Right renal cortex interstitium (tissue), 3 donors: ENCODE measurements around the gene VPS11. TPM values are rescaled to one million over a fixed set of nuclear protein-coding genes. Genes with fewer than 3 reads are reported as not detected.
A peak's percentile ranks its signal among the peaks of the same experiment; 100 is the strongest.

Source experiments
- DNase-seq, 3 donors: peaks; one replicate each; pipeline ENCODE4 v3.0.0-alpha.2; 2013; ENCODE audit warnings: low read depth in 3 of 3, low spot score in 2 of 3
- polyA plus RNA-seq, 3 donors: library from polyadenylated mRNA; unstranded; fragments of 120-200 nt; gene quantifications; one replicate each; pipeline ENCODE4 v1.2.1, GENCODE V29; 2013; ENCODE audit not compliant: insufficient read length in 3 of 3

Gene VPS11
- polyA plus RNA-seq, 3 donors = 52.2 to 59.8 (median 54.6) TPM

DNA sequence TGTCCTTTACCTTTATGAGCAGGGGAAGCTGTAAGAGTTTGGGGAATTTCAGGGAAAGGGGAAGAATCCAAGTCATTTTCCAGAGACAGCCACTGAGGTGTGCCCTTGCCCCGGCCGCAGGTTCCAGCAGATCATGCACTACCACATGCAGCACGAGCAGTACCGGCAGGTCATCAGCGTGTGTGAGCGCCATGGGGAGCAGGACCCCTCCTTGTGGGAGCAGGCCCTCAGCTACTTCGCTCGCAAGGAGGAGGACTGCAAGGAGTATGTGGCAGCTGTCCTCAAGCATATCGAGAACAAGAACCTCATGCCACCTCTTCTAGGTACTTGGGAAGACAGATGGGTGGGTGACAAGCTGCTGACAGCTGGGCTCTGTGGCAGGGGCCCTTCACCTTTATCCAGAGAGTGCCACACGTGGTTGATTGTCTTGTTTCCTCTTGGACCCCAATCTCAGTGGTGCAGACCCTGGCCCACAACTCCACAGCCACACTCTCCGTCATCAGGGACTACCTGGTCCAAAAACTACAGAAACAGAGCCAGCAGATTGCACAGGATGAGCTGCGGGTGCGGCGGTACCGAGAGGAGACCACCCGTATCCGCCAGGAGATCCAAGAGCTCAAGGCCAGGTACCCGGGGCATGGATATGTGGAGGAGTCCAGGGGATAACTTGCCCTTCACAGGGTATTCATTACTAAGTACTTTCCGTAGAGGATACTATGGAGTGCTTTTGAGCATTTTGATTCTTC, 11.2 kb downstream of the VPS11 start:
- no peak for DNase-seq

DNA sequence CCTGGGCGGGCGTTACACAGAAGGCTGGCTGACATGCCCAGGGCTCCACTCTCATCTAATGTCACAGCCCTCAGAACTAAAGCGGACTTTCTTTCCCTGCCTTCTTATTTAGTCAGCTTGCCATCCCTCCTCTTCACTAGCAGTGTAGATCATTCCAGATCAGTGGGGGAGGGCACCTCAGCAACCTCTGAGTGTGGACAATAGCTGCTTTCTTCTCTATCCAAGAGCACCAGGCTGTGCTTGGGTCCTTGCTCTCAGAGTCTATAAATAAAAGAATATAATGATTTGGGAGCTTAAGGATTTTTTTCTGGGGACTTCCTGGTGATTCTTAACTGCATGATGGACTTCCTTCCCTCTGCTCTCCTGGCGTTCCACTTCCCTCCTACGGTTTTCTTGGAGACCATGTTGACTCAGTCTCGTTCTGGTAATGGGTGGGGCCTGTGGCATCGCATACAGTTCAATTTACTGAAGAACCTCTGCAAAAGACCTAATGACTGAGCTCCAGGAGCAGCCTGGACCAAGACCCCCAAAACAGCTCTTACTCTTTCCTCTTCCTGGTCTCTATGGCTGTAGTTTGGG, 14.2 kb downstream of the VPS11 start:
- no peak for DNase-seq

DNA sequence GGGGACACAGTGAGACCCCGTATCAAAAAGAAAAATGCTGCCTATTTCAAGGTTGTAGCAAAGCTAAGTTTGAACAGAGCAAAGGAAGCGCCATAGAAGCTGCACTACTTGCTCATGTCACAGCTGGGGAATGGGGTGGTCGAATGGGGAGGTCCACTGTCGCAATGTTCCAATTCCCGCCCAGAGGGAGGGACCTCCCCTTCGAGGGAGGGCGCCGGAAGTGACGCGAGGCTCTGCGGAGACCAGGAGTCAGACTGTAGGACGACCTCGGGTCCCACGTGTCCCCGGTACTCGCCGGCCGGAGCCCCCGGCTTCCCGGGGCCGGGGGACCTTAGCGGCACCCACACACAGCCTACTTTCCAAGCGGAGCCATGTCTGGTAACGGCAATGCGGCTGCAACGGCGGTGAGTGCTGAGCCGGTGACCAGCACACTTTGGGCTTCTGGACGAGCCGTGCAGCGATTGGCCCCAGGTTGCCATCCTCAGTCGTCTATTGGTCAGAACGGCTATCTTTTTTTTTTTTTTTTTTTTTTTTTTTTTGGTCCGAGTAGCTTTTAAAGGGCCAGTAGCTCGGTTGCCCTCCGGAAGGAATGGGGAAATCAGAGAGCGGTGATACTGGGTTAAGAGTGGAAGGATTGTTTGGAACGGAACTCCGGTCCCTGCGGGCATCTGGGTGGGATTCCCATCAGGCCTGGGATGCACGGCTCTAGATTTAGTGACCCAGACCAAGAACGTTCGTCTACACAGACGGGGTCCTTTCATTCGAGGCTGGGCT, 17.2 kb downstream of the VPS11 start, which contains the start of gene HMBS:
Gene HMBS (plus strand): TSS at position 219 of the 774 bp plus-strand sequence. CDS start 153 bp downstream, at position 372.
- DNase-seq = peak; percentile 91 to 93 (median 93)

DNA sequence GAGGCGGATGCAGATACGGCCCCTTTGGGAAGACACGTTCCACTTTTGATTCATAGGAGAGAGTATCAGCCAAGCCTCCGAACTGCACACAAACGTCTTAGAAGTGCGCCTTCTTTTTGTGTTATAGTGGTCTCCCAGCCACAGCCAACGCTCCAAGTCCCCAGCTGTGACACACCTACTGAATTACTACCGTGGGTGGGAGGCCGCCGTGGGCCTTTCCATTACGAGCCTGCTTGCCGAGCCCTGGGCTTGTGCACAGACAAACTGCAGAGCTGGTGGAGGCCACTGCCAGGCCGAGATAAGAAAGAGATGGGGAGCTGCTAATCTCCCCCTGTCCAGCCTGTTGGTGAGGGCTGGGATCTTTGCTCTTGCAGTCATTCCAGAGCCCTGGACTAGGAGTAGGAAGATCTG, 17.8 kb downstream of the VPS11 start:
- DNase-seq = no peak

DNA sequence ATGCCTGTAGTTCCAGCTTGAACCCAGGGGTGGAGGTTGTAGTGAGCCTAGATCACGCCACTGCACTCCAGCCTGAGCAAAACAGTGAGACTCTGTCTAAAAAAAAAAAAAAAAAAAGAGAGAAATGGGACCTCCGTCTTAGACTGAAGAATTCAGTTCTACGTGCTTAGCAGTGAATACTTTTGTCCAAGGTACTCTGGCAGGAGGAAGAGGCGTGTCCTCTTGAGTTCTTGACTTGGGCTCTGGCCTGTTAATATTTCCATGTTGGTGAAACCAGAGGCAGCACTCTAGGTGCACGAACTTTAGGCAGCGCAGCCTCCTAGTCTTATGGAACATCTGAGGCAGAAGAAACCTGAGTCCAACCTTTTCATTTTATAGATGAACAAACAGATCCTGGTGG, 19.5 kb downstream of the VPS11 start:
- DNase-seq = no peak

DNA sequence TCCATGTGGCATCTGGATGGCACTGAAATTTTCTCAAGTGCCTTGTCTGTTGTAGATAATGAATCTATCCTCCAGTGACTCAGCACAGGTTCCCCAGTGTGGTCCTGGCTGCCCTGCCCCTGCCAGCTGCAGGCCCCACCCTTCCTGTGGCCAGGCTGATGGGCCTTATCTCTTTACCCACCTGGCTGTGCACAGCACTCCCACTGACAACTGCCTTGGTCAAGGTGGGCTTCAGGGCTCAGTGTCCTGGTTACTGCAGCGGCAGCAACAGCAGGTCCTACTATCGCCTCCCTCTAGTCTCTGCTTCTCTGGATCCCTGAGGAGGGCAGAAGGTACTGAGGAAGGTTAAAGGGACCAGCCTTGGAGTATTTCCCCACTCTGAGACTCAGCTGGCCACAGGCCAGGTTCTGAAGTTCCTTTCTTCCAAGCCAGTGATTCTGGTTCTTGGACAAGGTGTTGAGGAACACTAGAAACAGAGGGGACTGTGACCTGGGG, 20.2 kb downstream of the VPS11 start:
- DNase-seq = no peak

DNA sequence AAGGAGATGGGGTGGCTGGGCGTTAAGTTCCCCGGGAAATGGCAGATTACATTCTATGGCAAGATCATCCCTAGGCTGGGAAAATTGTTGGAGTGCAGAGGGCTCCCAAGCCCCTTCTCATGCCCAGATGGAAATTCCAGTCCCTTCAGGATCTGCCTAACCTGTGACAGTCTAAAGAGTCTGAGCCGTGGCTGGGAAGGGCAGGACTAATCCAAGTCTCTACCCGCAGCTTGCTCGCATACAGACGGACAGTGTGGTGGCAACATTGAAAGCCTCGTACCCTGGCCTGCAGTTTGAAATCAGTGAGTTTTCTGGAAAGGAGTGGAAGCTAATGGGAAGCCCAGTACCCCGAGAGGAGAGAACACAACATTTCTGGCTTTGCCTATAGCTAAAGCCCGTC, 20.8 kb downstream of the VPS11 start:
- no peak for DNase-seq

DNA sequence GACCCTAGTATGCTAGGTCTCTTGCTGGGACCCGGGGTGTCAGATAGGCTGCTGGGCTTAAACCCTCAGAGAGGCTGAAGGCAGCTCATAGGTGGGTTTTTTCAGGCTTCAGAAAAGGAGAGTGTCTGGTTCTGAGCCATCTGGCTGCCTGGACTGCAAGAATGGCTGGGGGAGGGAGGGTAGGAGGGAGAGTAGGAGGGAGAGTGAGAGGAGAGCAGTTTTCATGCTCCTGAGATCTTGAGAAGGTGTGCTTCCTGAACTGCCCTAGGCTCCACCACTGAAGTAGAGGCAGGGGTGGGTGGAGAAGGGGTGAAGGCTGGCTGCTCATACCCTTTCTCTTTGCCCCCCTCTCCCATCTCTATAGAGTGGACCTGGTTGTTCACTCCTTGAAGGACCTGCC, 21.7 kb downstream of the VPS11 start:
- DNase-seq = no peak

DNA sequence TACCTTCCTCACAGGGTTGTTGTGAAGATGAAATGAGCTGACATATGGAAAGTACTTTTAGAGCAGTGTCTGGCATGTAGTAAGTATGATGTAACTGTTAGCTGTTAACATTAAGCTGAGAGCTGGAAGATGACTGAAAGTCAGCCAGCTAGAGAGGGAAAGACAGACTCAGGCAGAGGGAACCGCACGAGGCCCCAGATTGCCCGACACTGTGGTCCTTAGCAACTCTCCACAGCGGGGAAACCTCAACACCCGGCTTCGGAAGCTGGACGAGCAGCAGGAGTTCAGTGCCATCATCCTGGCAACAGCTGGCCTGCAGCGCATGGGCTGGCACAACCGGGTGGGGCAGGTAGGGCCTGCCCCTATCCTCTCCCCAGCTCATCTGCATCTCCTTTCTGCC, 23.6 kb downstream of the VPS11 start:
- no peak for DNase-seq

DNA sequence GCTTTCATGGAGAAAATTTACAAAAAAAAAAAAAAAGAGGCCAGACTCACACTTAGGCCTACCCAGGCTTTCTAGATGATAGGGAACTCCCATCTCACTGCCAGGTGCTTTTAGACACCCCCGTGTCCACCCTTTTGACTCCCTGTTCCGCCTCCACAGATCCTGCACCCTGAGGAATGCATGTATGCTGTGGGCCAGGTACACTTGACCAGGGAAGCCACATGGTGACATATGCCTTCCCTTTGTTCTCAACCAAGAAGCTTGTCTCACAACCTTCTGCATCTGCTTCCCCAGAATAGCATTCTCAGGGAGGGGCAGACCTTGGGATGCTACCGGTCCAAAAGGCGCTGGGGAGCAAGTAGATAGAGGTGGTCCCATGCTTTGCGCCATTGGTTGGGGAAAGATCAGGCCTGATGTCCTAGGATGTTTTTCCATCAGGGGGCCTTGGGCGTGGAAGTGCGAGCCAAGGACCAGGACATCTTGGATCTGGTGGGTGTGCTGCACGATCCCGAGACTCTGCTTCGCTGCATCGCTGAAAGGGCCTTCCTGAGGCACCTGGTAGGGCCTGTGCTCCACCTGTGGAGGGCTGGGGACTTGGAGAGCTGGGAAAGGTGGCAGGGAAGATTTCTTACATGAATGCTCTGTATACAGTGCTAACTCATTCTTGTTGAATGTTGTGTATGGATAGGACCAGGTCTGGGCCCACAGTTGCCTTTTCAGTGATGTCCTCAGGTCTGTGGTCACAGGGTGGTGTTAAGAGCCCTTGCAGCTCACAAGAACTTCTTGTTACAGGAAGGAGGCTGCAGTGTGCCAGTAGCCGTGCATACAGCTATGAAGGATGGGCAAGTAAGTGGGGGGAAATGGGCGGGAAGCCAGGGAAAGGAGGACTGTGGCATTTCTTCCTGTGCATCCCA, 24.6 kb downstream of the VPS11 start:
- no peak for DNase-seq

DNA sequence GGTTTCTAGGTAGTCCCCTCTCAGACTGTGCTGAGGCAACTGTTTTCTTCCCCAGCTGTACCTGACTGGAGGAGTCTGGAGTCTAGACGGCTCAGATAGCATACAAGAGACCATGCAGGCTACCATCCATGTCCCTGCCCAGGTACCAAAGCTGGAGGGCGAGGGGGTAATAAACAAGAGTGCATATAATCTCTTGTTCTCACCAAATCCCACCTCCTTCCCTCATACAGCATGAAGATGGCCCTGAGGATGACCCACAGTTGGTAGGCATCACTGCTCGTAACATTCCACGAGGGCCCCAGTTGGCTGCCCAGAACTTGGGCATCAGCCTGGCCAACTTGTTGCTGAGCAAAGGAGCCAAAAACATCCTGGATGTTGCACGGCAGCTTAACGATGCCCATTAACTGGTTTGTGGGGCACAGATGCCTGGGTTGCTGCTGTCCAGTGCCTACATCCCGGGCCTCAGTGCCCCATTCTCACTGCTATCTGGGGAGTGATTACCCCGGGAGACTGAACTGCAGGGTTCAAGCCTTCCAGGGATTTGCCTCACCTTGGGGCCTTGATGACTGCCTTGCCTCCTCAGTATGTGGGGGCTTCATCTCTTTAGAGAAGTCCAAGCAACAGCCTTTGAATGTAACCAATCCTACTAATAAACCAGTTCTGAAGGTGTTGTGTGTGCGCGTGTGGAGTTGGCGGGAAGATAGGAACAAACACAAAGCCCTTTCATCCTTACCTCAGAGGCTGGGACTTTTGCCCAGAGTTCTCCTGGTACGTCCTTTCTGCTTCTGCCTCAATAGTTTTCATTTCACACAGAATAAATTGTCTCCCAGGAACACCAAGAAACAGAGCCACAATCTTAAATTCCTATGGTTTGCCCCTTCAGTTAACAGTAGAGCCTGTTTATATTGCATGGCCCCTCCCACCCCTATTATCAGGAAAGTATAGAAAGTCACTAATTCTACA, 25.5 kb downstream of the VPS11 start:
- no peak for DNase-seq

DNA sequence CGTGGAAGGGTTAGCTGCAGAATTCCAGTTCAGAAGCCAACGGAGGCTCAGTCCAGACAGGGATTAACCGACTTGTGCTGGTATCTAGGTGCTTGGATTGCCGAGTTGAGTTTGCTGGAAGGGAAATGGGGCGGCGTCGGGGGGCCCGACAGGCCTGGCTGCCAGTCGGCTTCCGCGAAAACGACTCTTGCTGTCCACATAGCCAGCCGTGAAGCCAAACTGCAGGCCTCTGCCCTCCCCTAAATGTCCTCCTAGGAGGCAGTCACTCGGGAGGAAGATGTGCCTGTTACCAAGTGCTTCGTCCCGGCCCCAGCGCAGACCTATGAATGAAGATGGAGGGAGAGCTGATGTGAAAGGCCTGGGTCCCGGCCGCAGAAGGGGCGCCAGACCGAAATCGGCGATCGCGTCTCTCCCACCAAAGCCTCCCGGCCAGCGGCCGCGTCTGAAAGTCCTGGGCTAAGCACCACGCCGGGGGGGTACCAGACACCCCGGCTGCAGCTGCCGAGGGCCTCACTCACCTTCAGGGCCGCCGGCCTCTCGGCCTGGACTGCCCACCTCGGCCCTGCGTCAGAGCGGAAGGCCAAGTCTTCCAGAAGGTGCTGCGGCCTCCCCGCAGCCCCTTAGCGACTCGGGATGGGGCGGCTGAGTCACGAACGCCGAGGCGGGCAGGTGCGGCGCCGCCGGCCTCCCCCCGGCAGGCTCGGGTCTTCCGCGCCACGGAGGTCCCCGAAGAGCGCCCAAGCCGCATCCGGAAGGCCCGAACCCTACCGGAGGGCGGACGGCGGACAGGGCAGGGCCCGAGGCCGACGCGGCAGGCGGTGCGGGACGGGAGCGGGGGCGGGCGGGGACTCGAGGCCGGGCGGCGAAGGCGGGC, 26.6 kb downstream of the VPS11 start:
- DNase-seq = no peak

DNA sequence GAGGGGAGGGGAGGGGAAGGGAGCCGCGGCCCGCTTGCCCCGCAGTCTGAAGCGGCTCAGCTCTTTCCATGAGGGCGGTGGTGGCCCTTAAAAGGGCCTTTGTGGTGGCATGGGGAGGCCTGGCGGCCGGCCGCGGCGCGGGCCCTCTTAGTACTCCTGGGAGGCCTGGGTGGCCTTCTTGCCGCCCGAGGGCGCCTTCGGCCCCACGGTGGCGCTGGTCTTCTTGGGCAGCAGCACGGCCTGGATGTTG, 27.1 kb downstream of the VPS11 start:
- no peak for DNase-seq

DNA sequence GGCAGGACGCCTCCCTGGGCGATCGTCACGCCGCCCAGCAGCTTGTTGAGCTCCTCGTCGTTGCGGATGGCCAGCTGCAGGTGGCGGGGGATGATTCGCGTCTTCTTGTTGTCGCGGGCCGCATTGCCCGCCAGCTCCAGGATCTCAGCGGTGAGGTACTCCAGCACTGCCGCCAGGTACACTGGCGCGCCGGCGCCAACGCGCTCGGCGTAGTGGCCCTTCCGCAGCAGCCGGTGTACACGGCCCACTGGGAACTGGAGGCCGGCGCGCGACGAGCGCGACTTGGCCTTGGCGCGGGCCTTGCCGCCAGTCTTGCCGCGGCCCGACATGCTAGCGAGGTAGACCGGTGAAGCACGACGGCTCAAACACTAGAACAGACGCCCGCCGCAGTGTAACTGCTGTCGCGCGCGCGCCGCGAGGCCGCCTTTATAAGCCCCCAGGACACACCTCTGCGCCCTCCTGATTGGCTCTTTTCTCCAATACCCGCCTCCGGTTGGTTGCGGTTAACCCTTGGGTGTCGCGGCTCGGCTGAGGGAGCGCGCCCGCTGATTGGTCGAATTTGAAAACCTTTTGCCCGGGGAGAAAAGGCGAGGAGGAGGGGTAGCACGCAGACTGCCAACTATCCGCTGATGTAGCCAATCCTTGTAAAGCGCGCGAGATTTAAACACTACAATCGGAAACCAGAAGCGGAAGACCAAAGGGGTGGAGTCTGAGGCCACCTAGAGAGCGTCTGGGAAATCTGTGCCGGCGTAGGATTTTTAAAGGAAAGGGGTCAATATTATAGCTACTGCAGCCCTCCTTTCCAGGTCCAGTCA, 27.7 kb downstream of the VPS11 start:
- peak; percentile 98 to 99 (median 99) for DNase-seq

DNA sequence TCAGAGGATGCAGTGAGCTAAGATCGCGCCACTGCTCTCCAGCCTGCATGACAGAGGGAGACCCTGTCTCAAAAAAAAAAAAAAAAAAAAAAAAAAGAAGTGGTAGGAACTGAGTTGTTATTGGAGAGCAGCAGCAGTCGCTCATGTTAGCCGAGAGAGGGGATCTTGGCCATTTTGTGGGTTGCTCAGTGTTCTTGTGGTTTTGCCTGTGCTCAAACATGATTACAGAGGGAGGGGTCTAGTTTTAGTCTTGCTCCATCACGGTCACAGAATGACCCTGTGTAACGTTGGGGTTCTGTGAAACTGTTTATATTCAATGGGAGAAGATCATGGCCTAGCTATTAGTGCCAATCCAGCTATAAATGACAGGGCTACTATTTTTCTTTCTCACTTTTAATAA, 32.1 kb downstream of the VPS11 start:
- no peak for DNase-seq

DNA sequence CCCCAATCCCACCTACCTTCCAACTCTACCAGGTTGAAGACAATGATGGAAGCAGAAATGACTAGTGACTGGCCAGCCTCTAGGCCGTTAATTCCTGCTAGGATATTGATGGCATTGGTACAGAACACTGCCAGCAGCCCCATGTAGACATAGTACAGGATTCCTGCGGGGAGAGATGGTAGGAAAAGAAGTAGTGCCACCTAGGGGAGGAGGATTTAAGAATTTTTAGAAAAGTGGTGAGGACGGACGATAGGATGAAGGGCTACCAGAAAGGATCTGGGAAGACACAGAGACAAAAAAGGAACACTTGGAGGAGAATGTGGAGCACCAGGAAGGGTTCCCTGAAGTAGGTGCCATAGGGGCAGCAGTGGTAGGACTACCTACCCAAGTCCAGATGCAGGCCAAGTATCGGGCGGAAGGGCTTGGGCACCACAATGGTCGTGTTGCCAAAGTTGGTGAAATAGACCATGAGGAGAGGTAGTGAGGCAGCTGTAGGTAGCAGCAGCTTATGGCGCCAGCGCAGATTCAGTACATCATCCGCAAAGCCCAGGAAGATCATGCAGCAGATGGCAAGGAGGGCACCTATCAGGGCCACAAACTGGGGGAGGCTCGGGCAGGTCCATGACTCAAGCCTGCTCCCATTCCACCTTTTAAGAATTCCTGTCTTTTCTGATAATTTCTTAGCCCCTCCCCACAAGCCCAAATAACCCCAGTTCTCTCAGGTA, 32.8 kb downstream of the VPS11 start:
- DNase-seq = no peak
